ENCODE measurements around the gene ZNF813. TPM values are rescaled to one million over a fixed set of nuclear protein-coding genes. Genes with fewer than 3 reads are reported as not detected.

Gene ZNF813
- total and polyA plus RNA-seq, 2 experiments from 2014 or later, result 6.4 to 29.3 TPM

DNA sequence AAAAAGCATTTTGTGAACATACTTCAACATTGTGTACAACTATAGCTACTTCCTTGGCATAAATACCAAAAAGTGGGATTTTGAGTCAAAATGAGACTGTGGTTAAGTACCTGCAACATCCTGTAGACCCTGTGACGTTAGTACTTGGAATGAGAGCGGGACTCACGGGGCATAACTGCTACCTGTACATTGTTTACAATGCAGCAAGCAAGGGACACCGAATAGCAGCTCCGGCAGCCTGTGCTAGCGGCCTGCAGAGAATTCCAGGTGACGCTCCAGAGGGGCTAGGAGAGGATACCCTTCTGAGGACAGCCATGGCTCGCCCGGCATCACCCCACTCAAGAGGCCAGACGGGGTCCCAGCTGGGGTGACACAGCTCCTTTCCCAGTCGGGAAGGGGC is 69.6 kb downstream of the ZNF813 start:
- peak overlapping the region; percentile 51 for H3K27ac ChIP-seq (ENCODE audit: low read depth)
- no peak overlapping the region for H2AFZ ChIP-seq
- Mint-ChIP-seq H3K9me3 (no peaks in the 10 kb centered on the region; the same call in 2 of the 3 replicates), H3K27me3 (ENCODE audit: insufficient read depth, low read depth, poor library complexity) (peaks cover 15% of the 10 kb centered on the region), H3K27ac (no peak overlapping the region), H3K4me3 (peak overlapping the region; percentile 89), H3K36me3 (ENCODE audit: low read depth) (peaks cover 41% of the 10 kb centered on the region), H3K4me1 (no peaks in the 10 kb centered on the region; the same call in 2 of the 3 replicates)
- H4K20me1 ChIP-seq (replicated peaks; ENCODE audit: insufficient read depth), result peaks cover 8% of the 10 kb centered on the region; the same call in 1 of the 2 replicates
- H3K36me3 ChIP-seq (ENCODE audit: insufficient read depth), result peaks cover 7% of the 10 kb centered on the region; the same call in 1 of the 2 replicates
- no peaks in the 10 kb centered on the region for H3K9me2 ChIP-seq (ENCODE audit: insufficient read depth)
- H3F3A ChIP-seq (replicated peaks; ENCODE audit: low read depth), result peaks cover 21% of the 10 kb centered on the region
- DNase-seq (ENCODE audit: low spot score) (no peak), ATAC-seq (no peak)
- H3K4me3 ChIP-seq, result peak overlapping the region; percentile 71; the same call in 1 of the 2 replicates
- H3K79me2 ChIP-seq (replicated peaks; ENCODE audit: insufficient read depth), result peaks cover 4% of the 10 kb centered on the region; the same call in 1 of the 2 replicates
- no peaks in the 10 kb centered on the region for H3K4me1 ChIP-seq (ENCODE audit: insufficient read depth)
- H3K4me2 ChIP-seq, result peak overlapping the region; percentile 83
- no peaks in the 10 kb centered on the region for H3K27me3 ChIP-seq (ENCODE audit: insufficient read depth)
- TF ChIP-seq EZH2 (IDR thresholded peaks at IDR 0.05; ENCODE audit: low read depth, unreplicated experiment), result no peak
- TF ChIP-seq, protein P1, sequence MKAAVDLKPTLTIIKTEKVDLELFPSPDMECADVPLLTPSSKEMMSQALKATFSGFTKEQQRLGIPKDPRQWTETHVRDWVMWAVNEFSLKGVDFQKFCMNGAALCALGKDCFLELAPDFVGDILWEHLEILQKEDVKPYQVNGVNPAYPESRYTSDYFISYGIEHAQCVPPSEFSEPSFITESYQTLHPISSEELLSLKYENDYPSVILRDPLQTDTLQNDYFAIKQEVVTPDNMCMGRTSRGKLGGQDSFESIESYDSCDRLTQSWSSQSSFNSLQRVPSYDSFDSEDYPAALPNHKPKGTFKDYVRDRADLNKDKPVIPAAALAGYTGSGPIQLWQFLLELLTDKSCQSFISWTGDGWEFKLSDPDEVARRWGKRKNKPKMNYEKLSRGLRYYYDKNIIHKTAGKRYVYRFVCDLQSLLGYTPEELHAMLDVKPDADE (IDR thresholded peaks at IDR 0.05), result no peak
- no peak for TF ChIP-seq CREB1 (CRISPR knock-in tag; IDR thresholded peaks at IDR 0.05; ENCODE audit: low read depth)
- TF ChIP-seq STAT1 (IDR thresholded peaks at IDR 0.05; ENCODE audit: unreplicated experiment), result no peak
- TF ChIP-seq JUNB (IDR thresholded peaks at IDR 0.05; ENCODE audit: unreplicated experiment), result no peak

DNA sequence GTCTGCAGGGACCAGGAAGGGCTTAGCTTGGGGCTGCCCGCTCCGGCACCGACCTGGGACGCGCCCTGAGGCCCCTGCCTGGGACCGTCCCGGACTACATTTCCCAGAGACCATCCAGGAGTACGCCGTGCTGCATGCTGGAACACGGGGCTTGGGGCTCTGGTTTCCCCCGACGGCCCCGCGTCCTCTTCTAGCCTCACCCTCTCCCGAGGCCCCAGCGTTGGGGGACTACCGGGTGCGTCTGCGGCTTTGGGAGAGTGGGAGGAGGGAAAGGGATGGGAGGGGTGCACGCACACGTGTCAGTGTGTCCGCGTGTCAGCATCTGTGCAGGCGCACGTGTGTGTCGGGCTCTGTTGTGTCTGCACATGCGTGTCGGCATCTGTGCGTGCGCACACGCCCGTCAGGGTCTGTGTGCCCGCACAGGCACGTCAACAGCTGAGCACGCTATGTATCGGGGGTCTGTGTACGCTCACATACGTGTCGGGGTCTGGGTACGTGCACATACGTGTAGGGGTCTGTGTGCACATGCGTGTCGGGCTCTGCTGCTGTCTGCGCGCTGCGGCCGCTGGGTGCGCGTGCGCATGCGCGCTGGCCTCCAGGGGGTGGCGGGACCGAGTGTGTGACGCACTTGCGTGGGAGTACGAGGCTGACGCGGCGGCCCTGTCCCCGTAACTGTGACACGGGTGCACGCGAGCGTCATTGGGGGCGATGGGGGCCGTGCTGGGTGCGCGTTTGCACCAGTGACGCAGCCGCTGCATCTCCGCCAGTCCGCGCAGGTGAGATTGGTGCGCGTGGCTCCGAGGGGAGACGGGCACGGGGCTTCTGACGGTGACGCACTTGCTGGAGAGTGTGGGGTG is 70.2 kb downstream of the ZNF813 start, which contains the start of gene ZNF331:
Gene ZNF331 (plus strand): TSS at position 625 of the 857 bp plus-strand sequence. CDS start 31,232 bp downstream, outside the sequence.
- H2AFZ ChIP-seq, result peak within 1 kb of the TSS; percentile 94
- H3K9me2 ChIP-seq (ENCODE audit: insufficient read depth), result no peaks in the 10 kb centered on the region
- Mint-ChIP-seq H3K9me3 (no peaks in the 10 kb centered on the region; the same call in 2 of the 3 replicates), H3K4me1 (no peaks in the 10 kb centered on the region; the same call in 2 of the 3 replicates), H3K27ac (peak within 1 kb of the TSS; percentile 95), H3K4me3 (peak within 1 kb of the TSS; percentile 89), H3K36me3 (ENCODE audit: low read depth) (peaks cover 41% of the 10 kb centered on the region), H3K27me3 (ENCODE audit: insufficient read depth, low read depth, poor library complexity) (peaks cover 15% of the 10 kb centered on the region)
- H3K27ac ChIP-seq (ENCODE audit: low read depth), result peak within 1 kb of the TSS; percentile 51
- peaks cover 4% of the 10 kb centered on the region; the same call in 1 of the 2 replicates for H3K79me2 ChIP-seq (replicated peaks; ENCODE audit: insufficient read depth)
- H3K36me3 ChIP-seq (ENCODE audit: insufficient read depth), result peaks cover 7% of the 10 kb centered on the region; the same call in 1 of the 2 replicates
- ATAC-seq, result peak; percentile 97
- H3K4me1 ChIP-seq (ENCODE audit: insufficient read depth), result no peaks in the 10 kb centered on the region
- peaks cover 21% of the 10 kb centered on the region for H3F3A ChIP-seq (replicated peaks; ENCODE audit: low read depth)
- peaks cover 8% of the 10 kb centered on the region; the same call in 1 of the 2 replicates for H4K20me1 ChIP-seq (replicated peaks; ENCODE audit: insufficient read depth)
- peak within 1 kb of the TSS; percentile 83 for H3K4me2 ChIP-seq
- peak; percentile 85 for DNase-seq (ENCODE audit: low spot score)
- H3K27me3 ChIP-seq (ENCODE audit: insufficient read depth), result no peaks in the 10 kb centered on the region
- H3K4me3 ChIP-seq, result peak within 1 kb of the TSS; percentile 71
- TF ChIP-seq, protein P2, sequence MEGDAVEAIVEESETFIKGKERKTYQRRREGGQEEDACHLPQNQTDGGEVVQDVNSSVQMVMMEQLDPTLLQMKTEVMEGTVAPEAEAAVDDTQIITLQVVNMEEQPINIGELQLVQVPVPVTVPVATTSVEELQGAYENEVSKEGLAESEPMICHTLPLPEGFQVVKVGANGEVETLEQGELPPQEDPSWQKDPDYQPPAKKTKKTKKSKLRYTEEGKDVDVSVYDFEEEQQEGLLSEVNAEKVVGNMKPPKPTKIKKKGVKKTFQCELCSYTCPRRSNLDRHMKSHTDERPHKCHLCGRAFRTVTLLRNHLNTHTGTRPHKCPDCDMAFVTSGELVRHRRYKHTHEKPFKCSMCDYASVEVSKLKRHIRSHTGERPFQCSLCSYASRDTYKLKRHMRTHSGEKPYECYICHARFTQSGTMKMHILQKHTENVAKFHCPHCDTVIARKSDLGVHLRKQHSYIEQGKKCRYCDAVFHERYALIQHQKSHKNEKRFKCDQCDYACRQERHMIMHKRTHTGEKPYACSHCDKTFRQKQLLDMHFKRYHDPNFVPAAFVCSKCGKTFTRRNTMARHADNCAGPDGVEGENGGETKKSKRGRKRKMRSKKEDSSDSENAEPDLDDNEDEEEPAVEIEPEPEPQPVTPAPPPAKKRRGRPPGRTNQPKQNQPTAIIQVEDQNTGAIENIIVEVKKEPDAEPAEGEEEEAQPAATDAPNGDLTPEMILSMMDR (conservative IDR thresholded peaks at IDR 0.05; ENCODE audit: low read depth in 2 of 2), result 0 out of 4 replicates have a peak, but pooled peaks of 1 of the 2 experiments have one; percentile 11
- no peak for TF ChIP-seq EZH2phosphoT487 (IDR thresholded peaks at IDR 0.05; ENCODE audit: unreplicated experiment)
- peak; percentile 86 for TF ChIP-seq POLR2AphosphoS5 (IDR thresholded peaks at IDR 0.05; ENCODE audit: low read depth)
- TF ChIP-seq CREB1 (CRISPR knock-in tag; IDR thresholded peaks at IDR 0.05; ENCODE audit: low read depth), result peak; percentile 44; the same call in 1 of the 2 replicates
- TF ChIP-seq ZNF331 (CRISPR knock-in tag; IDR thresholded peaks at IDR 0.05; ENCODE audit: low read depth), result no peak
- TF ChIP-seq, protein P3, sequence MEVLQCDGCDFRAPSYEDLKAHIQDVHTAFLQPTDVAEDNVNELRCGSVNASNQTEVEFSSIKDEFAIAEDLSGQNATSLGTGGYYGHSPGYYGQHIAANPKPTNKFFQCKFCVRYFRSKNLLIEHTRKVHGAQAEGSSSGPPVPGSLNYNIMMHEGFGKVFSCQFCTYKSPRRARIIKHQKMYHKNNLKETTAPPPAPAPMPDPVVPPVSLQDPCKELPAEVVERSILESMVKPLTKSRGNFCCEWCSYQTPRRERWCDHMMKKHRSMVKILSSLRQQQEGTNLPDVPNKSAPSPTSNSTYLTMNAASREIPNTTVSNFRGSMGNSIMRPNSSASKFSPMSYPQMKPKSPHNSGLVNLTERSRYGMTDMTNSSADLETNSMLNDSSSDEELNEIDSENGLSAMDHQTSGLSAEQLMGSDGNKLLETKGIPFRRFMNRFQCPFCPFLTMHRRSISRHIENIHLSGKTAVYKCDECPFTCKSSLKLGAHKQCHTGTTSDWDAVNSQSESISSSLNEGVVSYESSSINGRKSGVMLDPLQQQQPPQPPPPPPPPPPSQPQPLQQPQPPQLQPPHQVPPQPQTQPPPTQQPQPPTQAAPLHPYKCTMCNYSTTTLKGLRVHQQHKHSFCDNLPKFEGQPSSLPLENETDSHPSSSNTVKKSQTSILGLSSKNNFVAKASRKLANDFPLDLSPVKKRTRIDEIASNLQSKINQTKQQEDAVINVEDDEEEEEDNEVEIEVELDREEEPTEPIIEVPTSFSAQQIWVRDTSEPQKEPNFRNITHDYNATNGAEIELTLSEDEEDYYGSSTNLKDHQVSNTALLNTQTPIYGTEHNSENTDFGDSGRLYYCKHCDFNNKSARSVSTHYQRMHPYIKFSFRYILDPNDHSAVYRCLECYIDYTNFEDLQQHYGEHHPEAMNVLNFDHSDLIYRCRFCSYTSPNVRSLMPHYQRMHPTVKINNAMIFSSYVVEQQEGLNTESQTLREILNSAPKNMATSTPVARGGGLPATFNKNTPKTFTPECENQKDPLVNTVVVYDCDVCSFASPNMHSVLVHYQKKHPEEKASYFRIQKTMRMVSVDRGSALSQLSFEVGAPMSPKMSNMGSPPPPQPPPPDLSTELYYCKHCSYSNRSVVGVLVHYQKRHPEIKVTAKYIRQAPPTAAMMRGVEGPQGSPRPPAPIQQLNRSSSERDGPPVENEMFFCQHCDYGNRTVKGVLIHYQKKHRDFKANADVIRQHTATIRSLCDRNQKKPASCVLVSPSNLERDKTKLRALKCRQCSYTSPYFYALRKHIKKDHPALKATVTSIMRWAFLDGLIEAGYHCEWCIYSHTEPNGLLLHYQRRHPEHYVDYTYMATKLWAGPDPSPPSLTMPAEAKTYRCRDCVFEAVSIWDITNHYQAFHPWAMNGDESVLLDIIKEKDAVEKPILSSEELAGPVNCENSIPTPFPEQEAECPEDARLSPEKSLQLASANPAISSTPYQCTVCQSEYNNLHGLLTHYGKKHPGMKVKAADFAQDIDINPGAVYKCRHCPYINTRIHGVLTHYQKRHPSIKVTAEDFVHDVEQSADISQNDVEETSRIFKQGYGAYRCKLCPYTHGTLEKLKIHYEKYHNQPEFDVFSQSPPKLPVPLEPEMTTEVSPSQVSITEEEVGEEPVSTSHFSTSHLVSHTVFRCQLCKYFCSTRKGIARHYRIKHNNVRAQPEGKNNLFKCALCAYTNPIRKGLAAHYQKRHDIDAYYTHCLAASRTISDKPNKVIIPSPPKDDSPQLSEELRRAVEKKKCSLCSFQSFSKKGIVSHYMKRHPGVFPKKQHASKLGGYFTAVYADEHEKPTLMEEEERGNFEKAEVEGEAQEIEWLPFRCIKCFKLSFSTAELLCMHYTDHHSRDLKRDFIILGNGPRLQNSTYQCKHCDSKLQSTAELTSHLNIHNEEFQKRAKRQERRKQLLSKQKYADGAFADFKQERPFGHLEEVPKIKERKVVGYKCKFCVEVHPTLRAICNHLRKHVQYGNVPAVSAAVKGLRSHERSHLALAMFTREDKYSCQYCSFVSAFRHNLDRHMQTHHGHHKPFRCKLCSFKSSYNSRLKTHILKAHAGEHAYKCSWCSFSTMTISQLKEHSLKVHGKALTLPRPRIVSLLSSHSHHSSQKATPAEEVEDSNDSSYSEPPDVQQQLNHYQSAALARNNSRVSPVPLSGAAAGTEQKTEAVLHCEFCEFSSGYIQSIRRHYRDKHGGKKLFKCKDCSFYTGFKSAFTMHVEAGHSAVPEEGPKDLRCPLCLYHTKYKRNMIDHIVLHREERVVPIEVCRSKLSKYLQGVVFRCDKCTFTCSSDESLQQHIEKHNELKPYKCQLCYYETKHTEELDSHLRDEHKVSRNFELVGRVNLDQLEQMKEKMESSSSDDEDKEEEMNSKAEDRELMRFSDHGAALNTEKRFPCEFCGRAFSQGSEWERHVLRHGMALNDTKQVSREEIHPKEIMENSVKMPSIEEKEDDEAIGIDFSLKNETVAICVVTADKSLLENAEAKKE (CRISPR knock-in tag; IDR thresholded peaks at IDR 0.05), result no peak

Measured in GM23338 (cell line).